ENCODE results near the gene C2orf49. TPM values are rescaled to one million over a fixed set of nuclear protein-coding genes. Genes with fewer than 3 reads are reported as not detected.

The C2orf49 gene
- total RNA-seq, 1 donor from 2014 or later, result 21.6 TPM

DNA sequence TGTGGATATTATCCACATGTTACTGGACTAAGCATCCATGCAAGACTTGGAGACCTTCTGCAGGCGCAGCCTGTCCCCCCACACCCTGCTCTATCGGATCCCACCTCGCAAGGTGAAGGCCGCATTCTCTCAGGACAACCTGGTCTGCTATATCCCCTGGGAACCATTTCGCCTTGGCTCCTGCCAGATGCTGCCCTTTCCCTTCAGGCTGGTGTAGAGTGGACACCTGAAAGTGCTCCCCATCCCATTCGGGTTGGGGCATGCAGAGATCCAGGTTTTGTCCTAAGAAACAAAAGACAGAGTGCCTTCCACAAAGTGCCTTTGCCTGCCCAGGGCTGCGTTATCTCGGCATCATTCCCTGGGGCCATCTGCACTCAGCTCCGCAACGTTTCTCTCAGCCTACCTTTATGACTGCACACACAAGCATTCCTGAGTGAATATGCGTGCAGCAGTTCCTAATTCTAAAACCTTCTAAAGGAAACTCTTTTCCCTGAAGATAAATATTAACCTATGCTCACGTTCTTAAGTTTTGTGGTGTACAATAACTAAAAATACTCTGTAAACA is 41.0 kb downstream of the C2orf49 start:
- no peak overlapping the region for H3K27ac Mint-ChIP-seq (ENCODE audit: unreplicated experiment)

DNA sequence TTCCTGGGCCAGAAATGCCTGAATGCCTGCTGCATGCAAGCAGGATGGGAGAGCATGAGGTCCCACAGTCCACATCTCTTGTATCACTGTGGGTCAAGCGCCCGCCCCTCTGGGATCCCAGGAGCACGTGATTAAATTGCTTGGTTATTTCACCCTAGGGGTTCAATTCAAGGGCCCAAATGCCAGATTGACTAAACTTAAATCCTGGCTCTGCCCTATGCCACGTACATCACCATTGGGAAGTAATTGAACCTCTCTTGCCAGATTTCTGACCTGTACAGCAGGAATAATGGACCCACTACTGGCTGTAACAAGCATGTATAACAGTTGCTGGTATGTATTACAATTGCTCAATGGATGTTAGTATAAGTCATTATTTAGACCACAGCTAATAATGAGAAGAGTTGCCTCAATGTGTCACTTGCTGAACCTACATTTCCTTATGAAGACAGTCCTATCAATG is 41.6 kb downstream of the C2orf49 start:
- no peaks in the 10 kb centered on the region for H3K9me3 ChIP-seq (ENCODE audit: insufficient read depth, low read depth, low read length)
- Mint-ChIP-seq H3K36me3 (ENCODE audit: low read depth, unreplicated experiment) (peaks cover 49% of the 10 kb centered on the region), H3K27ac (ENCODE audit: unreplicated experiment) (no peak overlapping the region), H3K27me3 (ENCODE audit: low read depth, unreplicated experiment) (no peaks in the 10 kb centered on the region), H3K4me3 (ENCODE audit: unreplicated experiment) (no peak overlapping the region), H3K9me3 (ENCODE audit: unreplicated experiment) (no peaks in the 10 kb centered on the region), H3K4me1 (ENCODE audit: low read depth, unreplicated experiment) (peaks cover 44% of the 10 kb centered on the region)
- no peak overlapping the region for H2AFZ ChIP-seq (ENCODE audit: low read depth, low read length)
- H3K79me2 ChIP-seq (ENCODE audit: insufficient read depth, low read length), result peaks cover 98% of the 10 kb centered on the region
- H3K36me3 ChIP-seq (ENCODE audit: insufficient read depth, low read length), result peaks cover 73% of the 10 kb centered on the region
- DNase-seq (ENCODE audit: low read depth), result no peak
- peak overlapping the region; percentile 57 for H3K27ac ChIP-seq (ENCODE audit: low read depth, low read length)
- H4K20me1 ChIP-seq (ENCODE audit: insufficient read depth, low read length), result peaks cover 97% of the 10 kb centered on the region
- no peaks in the 10 kb centered on the region for H3K27me3 ChIP-seq (ENCODE audit: insufficient read depth, low read length)
- no peak overlapping the region for H3K9ac ChIP-seq (ENCODE audit: low read length)
- TF ChIP-seq, protein P1, sequence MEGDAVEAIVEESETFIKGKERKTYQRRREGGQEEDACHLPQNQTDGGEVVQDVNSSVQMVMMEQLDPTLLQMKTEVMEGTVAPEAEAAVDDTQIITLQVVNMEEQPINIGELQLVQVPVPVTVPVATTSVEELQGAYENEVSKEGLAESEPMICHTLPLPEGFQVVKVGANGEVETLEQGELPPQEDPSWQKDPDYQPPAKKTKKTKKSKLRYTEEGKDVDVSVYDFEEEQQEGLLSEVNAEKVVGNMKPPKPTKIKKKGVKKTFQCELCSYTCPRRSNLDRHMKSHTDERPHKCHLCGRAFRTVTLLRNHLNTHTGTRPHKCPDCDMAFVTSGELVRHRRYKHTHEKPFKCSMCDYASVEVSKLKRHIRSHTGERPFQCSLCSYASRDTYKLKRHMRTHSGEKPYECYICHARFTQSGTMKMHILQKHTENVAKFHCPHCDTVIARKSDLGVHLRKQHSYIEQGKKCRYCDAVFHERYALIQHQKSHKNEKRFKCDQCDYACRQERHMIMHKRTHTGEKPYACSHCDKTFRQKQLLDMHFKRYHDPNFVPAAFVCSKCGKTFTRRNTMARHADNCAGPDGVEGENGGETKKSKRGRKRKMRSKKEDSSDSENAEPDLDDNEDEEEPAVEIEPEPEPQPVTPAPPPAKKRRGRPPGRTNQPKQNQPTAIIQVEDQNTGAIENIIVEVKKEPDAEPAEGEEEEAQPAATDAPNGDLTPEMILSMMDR (IDR thresholded peaks at IDR 0.05; ENCODE audit: insufficient read depth, low read depth, low read length), result no peak
- no peak for TF ChIP-seq EZH2 (IDR thresholded peaks at IDR 0.05; ENCODE audit: insufficient read depth, low read length)
- peaks cover 66% of the 10 kb centered on the region for H3K4me1 ChIP-seq (ENCODE audit: insufficient read depth, low read length)
- no peak for FAIRE-seq
- no peak overlapping the region for H3K4me2 ChIP-seq (ENCODE audit: low read length)
- no peak overlapping the region for H3K4me3 ChIP-seq (ENCODE audit: insufficient read depth, low read depth, low read length)

More for the DNA sequence above, 41.0 kb downstream of the C2orf49 start:
- peaks cover 98% of the 10 kb centered on the region for H3K79me2 ChIP-seq (ENCODE audit: insufficient read depth, low read length)
- Mint-ChIP-seq H3K36me3 (ENCODE audit: low read depth, unreplicated experiment) (peaks cover 52% of the 10 kb centered on the region), H3K4me3 (ENCODE audit: unreplicated experiment) (no peak overlapping the region), H3K27me3 (ENCODE audit: low read depth, unreplicated experiment) (no peaks in the 10 kb centered on the region), H3K4me1 (ENCODE audit: low read depth, unreplicated experiment) (peaks cover 45% of the 10 kb centered on the region), H3K9me3 (ENCODE audit: unreplicated experiment) (no peaks in the 10 kb centered on the region)
- H3K4me1 ChIP-seq (ENCODE audit: insufficient read depth, low read length), result peaks cover 72% of the 10 kb centered on the region
- no peak for FAIRE-seq
- DNase-seq (ENCODE audit: low read depth), result no peak
- H3K4me3 ChIP-seq (ENCODE audit: insufficient read depth, low read depth, low read length), result no peak overlapping the region
- peak overlapping the region; percentile 57 for H3K27ac ChIP-seq (ENCODE audit: low read depth, low read length)
- H4K20me1 ChIP-seq (ENCODE audit: insufficient read depth, low read length), result peaks cover 97% of the 10 kb centered on the region
- H3K9me3 ChIP-seq (ENCODE audit: insufficient read depth, low read depth, low read length), result no peaks in the 10 kb centered on the region
- peak overlapping the region; percentile 35 for H3K9ac ChIP-seq (ENCODE audit: low read length)
- H3K27me3 ChIP-seq (ENCODE audit: insufficient read depth, low read length), result no peaks in the 10 kb centered on the region
- TF ChIP-seq, protein P1 (IDR thresholded peaks at IDR 0.05; ENCODE audit: insufficient read depth, low read depth, low read length), result no peak
- TF ChIP-seq EZH2 (IDR thresholded peaks at IDR 0.05; ENCODE audit: insufficient read depth, low read length), result no peak
- peak overlapping the region; percentile 10 for H3K4me2 ChIP-seq (ENCODE audit: low read length)
- no peak overlapping the region for H2AFZ ChIP-seq (ENCODE audit: low read depth, low read length)
- H3K36me3 ChIP-seq (ENCODE audit: insufficient read depth, low read length), result peaks cover 72% of the 10 kb centered on the region

DNA sequence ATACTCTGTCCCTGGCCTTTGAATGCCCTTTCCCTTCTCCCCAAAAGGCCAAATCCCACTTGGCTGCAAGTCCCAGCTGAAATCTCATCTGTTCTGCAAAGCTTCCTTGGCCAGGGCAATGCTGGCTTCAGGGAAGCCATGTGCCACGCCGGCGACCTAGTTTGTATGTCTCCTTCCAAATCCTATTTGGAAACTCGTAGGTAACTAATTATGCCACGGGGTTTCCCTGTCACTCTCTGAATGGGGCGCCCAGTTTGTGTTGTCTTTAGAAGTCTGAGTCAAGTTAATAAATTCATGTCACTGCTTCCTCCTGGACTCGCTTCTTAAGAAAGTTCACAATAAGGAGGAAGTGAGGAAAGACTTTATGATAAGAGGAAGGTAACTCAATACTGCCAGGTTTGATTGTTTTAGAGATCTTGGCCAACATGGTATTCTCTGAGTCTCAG is 42.4 kb downstream of the C2orf49 start:
- no peak overlapping the region for H3K9ac ChIP-seq (ENCODE audit: low read length)
- DNase-seq (ENCODE audit: low read depth) (no peak), FAIRE-seq (no peak)
- TF ChIP-seq, protein P1 (IDR thresholded peaks at IDR 0.05; ENCODE audit: insufficient read depth, low read depth, low read length), result no peak
- H3K27me3 Mint-ChIP-seq (ENCODE audit: low read depth, unreplicated experiment), result no peaks in the 10 kb centered on the region
- H3K4me3 ChIP-seq (ENCODE audit: insufficient read depth, low read depth, low read length), result no peak overlapping the region
- peaks cover 98% of the 10 kb centered on the region for H3K79me2 ChIP-seq (ENCODE audit: insufficient read depth, low read length)
- no peaks in the 10 kb centered on the region for H3K27me3 ChIP-seq (ENCODE audit: insufficient read depth, low read length)
- peaks cover 73% of the 10 kb centered on the region for H3K36me3 ChIP-seq (ENCODE audit: insufficient read depth, low read length)
- peak overlapping the region; percentile 91 for H3K27ac Mint-ChIP-seq (ENCODE audit: unreplicated experiment)
- H3K4me1 Mint-ChIP-seq (ENCODE audit: low read depth, unreplicated experiment), result peaks cover 42% of the 10 kb centered on the region
- H3K9me3 Mint-ChIP-seq (ENCODE audit: unreplicated experiment), result no peaks in the 10 kb centered on the region
- no peak overlapping the region for H3K4me3 Mint-ChIP-seq (ENCODE audit: unreplicated experiment)
- H3K4me1 ChIP-seq (ENCODE audit: insufficient read depth, low read length), result peaks cover 59% of the 10 kb centered on the region
- no peaks in the 10 kb centered on the region for H3K9me3 ChIP-seq (ENCODE audit: insufficient read depth, low read depth, low read length)
- peaks cover 47% of the 10 kb centered on the region for H3K36me3 Mint-ChIP-seq (ENCODE audit: low read depth, unreplicated experiment)
- H3K27ac ChIP-seq (ENCODE audit: low read depth, low read length), result peak overlapping the region; percentile 42
- peaks cover 97% of the 10 kb centered on the region for H4K20me1 ChIP-seq (ENCODE audit: insufficient read depth, low read length)
- H2AFZ ChIP-seq (ENCODE audit: low read depth, low read length), result no peak overlapping the region
- no peak overlapping the region for H3K4me2 ChIP-seq (ENCODE audit: low read length)
